ENCODE measurements around the gene PRSS2.

Gene PRSS2

GRCh38 chr7:142789441-142789840 lies 18.7 kb downstream of the PRSS2 start:
- no peaks in the 10 kb centered on the region for H3K79me2 ChIP-seq
- TF ChIP-seq CTCF (IDR thresholded peaks at IDR 0.05), result no peak
- H3K27ac ChIP-seq, result no peak overlapping the region
- H3K4me2 ChIP-seq (ENCODE audit: low read length), result no peak overlapping the region
- H3K4me1 ChIP-seq, result no peaks in the 10 kb centered on the region
- no peak overlapping the region for H3K9ac ChIP-seq
- H2AFZ ChIP-seq, result no peak overlapping the region
- no peaks in the 10 kb centered on the region for H3K9me3 ChIP-seq (ENCODE audit: control insufficient read depth, low read length)
- H3K36me3 ChIP-seq (ENCODE audit: control insufficient read depth, insufficient read depth, low read length), result no peaks in the 10 kb centered on the region
- H3K4me3 ChIP-seq (ENCODE audit: low read depth, low read length), result no peak overlapping the region
- no peaks in the 10 kb centered on the region for H3K27me3 ChIP-seq (ENCODE audit: control insufficient read depth, insufficient read depth, low read length)

- H3K27me3 ChIP-seq (ENCODE audit: control insufficient read depth, insufficient read depth, low read length), result no peaks in the 10 kb centered on the region
Observed at GRCh38 chr7:142790056-142790455, 19.3 kb downstream of the PRSS2 start.

GRCh38 chr7:142790555-142790954 lies 19.8 kb downstream of the PRSS2 start:
- Histone ChIP-seq H3K4me3 (ENCODE audit: low read depth, low read length) (no peak overlapping the region), H3K9ac (no peak overlapping the region), H3K4me1 (no peaks in the 10 kb centered on the region), H3K9me3 (ENCODE audit: control insufficient read depth, low read length) (no peaks in the 10 kb centered on the region), H3K79me2 (no peaks in the 10 kb centered on the region), H2AFZ (no peak overlapping the region), H3K36me3 (ENCODE audit: control insufficient read depth, insufficient read depth, low read length) (no peaks in the 10 kb centered on the region), H3K27ac (no peak overlapping the region), H3K4me2 (ENCODE audit: low read length) (no peak overlapping the region), H3K27me3 (ENCODE audit: control insufficient read depth, insufficient read depth, low read length) (no peaks in the 10 kb centered on the region)
- no peak for TF ChIP-seq CTCF (IDR thresholded peaks at IDR 0.05)

More at GRCh38 chr7:142790056-142790455, 19.3 kb downstream of the PRSS2 start:
- H2AFZ ChIP-seq, result no peak overlapping the region
- no peak overlapping the region for H3K9ac ChIP-seq
- no peak overlapping the region for H3K4me2 ChIP-seq (ENCODE audit: low read length)
- no peaks in the 10 kb centered on the region for H3K36me3 ChIP-seq (ENCODE audit: control insufficient read depth, insufficient read depth, low read length)
- no peak overlapping the region for H3K27ac ChIP-seq
- H3K79me2 ChIP-seq, result no peaks in the 10 kb centered on the region
- no peak for TF ChIP-seq CTCF (IDR thresholded peaks at IDR 0.05)
- H3K9me3 ChIP-seq (ENCODE audit: control insufficient read depth, low read length), result no peaks in the 10 kb centered on the region
- no peaks in the 10 kb centered on the region for H3K4me1 ChIP-seq
- H3K4me3 ChIP-seq (ENCODE audit: low read depth, low read length), result no peak overlapping the region

GRCh38 chr7:142791502-142791901 lies 20.7 kb downstream of the PRSS2 start:
- TF ChIP-seq CTCF (IDR thresholded peaks at IDR 0.05), result no peak
- no peak overlapping the region for H3K4me3 ChIP-seq (ENCODE audit: low read depth, low read length)
- H3K27me3 ChIP-seq (ENCODE audit: control insufficient read depth, insufficient read depth, low read length), result no peaks in the 10 kb centered on the region
- no peak overlapping the region for H3K9ac ChIP-seq
- H3K9me3 ChIP-seq (ENCODE audit: control insufficient read depth, low read length), result no peaks in the 10 kb centered on the region
- H3K79me2 ChIP-seq, result no peaks in the 10 kb centered on the region
- no peaks in the 10 kb centered on the region for H3K36me3 ChIP-seq (ENCODE audit: control insufficient read depth, insufficient read depth, low read length)
- no peak overlapping the region for H3K27ac ChIP-seq
- H3K4me2 ChIP-seq (ENCODE audit: low read length), result no peak overlapping the region
- H2AFZ ChIP-seq, result no peak overlapping the region
- no peaks in the 10 kb centered on the region for H3K4me1 ChIP-seq

- H3K79me2 ChIP-seq, result no peaks in the 10 kb centered on the region
- H3K4me2 ChIP-seq (ENCODE audit: low read length), result no peak overlapping the region
- no peaks in the 10 kb centered on the region for H3K9me3 ChIP-seq (ENCODE audit: control insufficient read depth, low read length)
- no peak for TF ChIP-seq CTCF (IDR thresholded peaks at IDR 0.05)
- no peaks in the 10 kb centered on the region for H3K36me3 ChIP-seq (ENCODE audit: control insufficient read depth, insufficient read depth, low read length)
- no peaks in the 10 kb centered on the region for H3K4me1 ChIP-seq
- H3K4me3 ChIP-seq (ENCODE audit: low read depth, low read length), result no peak overlapping the region
- no peak overlapping the region for H3K9ac ChIP-seq
- H3K27me3 ChIP-seq (ENCODE audit: control insufficient read depth, insufficient read depth, low read length), result no peaks in the 10 kb centered on the region
- H2AFZ ChIP-seq, result no peak overlapping the region
- H3K27ac ChIP-seq, result no peak overlapping the region
Observed at GRCh38 chr7:142792129-142792528, 21.4 kb downstream of the PRSS2 start.

Measured in parathyroid adenoma (tissue), 2 donors.